Left lobe of liver (tissue), 2 donors: ENCODE data around the gene CYP2W1. TPM values are rescaled to one million over a fixed set of nuclear protein-coding genes. Genes with fewer than 3 reads are reported as not detected.

Source experiments
- ATAC-seq: fragments of 200-7000 bp; cut with Tn5 transposase; one replicate; pipeline ENCODE4 v1.9.1; 2020; ENCODE audit warnings: mild to moderate bottlenecking, moderate library complexity
- DNase-seq: peaks from one replicate; pipeline ENCODE4 v3.0.0-alpha.2; 2020; ENCODE audit warnings: low spot score
- total RNA-seq: library from RNA; stranded (reverse); gene quantifications from one replicate; pipeline ENCODE4 v1.2.1, GENCODE V29; 2021
- donor health status: DM: no; HTN: no; CAD: no; lungs with moderate emphysema.
- donor health status: DM: no; HTN: yes; CAD: no.

The CYP2W1 gene
- total RNA-seq, 1 donor from 2014 or later: 0.08 TPM

- no peak for DNase-seq
- ATAC-seq: peak; percentile 68
Observed at GRCh38 chr7:1012004-1012715, 29.2 kb downstream of the CYP2W1 start.

- DNase-seq (no peak), ATAC-seq (no peak)
Observed at GRCh38 chr7:1012716-1013095, 29.7 kb downstream of the CYP2W1 start.

GRCh38 chr7:1013581-1013980, 30.6 kb downstream of the CYP2W1 start:
- DNase-seq: no peak
- no peak for ATAC-seq

- DNase-seq: no peak
- ATAC-seq: no peak
Observed at GRCh38 chr7:1014681-1015080, 31.7 kb downstream of the CYP2W1 start.

GRCh38 chr7:1015196-1016121, 32.5 kb downstream of the CYP2W1 start:
- DNase-seq (no peak), ATAC-seq (no peak)

- no peak for DNase-seq
- no peak for ATAC-seq
Observed at GRCh38 chr7:1016577-1017531, 33.9 kb downstream of the CYP2W1 start.

GRCh38 chr7:1017586-1018333, 34.8 kb downstream of the CYP2W1 start:
- ATAC-seq (no peak), DNase-seq (no peak)

GRCh38 chr7:1018334-1018695, 35.3 kb downstream of the CYP2W1 start:
- ATAC-seq: peak; percentile 27
- DNase-seq: no peak

- ATAC-seq (no peak), DNase-seq (no peak)
Observed at GRCh38 chr7:1019255-1019785, 36.3 kb downstream of the CYP2W1 start.

GRCh38 chr7:1019789-1020610, 37.0 kb downstream of the CYP2W1 start:
- DNase-seq (no peak), ATAC-seq (no peak)

GRCh38 chr7:1020849-1021251, 37.9 kb downstream of the CYP2W1 start:
- no peak for DNase-seq
- peak; percentile 60 for ATAC-seq

- DNase-seq: no peak
- ATAC-seq: no peak
Observed at GRCh38 chr7:1021366-1021765, 38.4 kb downstream of the CYP2W1 start.

GRCh38 chr7:1021931-1022330, 39.0 kb downstream of the CYP2W1 start:
- ATAC-seq (no peak), DNase-seq (no peak)

- DNase-seq (no peak), ATAC-seq (no peak)
Observed at GRCh38 chr7:1022356-1022755, 39.4 kb downstream of the CYP2W1 start.

- ATAC-seq (no peak), DNase-seq (no peak)
Observed at GRCh38 chr7:1022801-1023465, 40.0 kb downstream of the CYP2W1 start.

- ATAC-seq (no peak), DNase-seq (no peak)
Observed at GRCh38 chr7:1024331-1024841, 41.4 kb downstream of the CYP2W1 start.

GRCh38 chr7:1024876-1025742, 42.1 kb downstream of the CYP2W1 start:
- ATAC-seq (no peak), DNase-seq (no peak)
